GM19023 (cell line): ENCODE results near the gene RCN2.
"Not testable (repeated sequence)": the region's sequence is repeated elsewhere in the genome, so short reads cannot be mapped to it uniquely, and the experiment has no call there.

Experiments used
- ATAC-seq: cut with Tn5 transposase; IDR thresholded peaks from one replicate; pipeline ENCODE4 v1.9.1; 2021; ENCODE audit warnings: mild to moderate bottlenecking, moderate library complexity; ENCODE audit not compliant: unreplicated experiment

The RCN2 gene, protein sequence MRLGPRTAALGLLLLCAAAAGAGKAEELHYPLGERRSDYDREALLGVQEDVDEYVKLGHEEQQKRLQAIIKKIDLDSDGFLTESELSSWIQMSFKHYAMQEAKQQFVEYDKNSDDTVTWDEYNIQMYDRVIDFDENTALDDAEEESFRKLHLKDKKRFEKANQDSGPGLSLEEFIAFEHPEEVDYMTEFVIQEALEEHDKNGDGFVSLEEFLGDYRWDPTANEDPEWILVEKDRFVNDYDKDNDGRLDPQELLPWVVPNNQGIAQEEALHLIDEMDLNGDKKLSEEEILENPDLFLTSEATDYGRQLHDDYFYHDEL

DNA sequence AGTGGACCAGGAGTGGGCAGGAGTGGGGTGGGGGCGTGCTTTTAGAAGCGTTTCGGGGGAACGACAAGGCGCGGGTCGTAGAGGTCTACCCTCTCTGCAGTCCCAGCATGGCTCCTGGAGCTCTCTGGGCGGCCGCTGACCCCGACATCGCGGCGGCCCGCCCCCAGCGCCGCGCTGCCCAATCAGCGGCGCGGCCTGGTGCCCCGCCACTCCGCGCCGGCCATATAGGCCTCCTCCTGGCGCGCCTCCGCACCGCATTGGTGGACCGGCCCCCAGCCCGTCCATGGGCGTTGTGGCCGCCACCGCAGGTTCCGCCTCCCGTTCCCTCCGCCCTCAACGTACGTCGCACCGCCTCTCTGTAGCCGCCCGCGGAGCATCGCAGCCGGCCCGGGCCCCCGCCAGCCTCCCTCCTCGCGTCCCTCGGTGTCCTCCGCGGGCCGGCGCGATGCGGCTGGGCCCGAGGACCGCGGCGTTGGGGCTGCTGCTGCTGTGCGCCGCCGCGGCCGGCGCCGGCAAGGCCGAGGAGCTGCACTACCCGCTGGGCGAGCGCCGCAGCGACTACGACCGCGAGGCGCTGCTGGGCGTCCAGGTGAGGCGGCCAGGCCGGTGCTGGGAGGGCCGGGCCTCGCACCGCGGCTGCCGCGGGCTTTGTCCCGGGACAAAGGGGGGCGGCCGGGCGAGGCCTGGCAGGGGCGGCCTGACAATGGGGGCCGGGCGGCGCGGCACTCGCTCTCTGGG, at the start of gene RCN2:
Gene RCN2, plus strand, starts transcription at position 353 of the 738 bp plus-strand sequence. Its CDS starts 93 bp downstream, at position 446.
- peak; percentile 99 for ATAC-seq

DNA sequence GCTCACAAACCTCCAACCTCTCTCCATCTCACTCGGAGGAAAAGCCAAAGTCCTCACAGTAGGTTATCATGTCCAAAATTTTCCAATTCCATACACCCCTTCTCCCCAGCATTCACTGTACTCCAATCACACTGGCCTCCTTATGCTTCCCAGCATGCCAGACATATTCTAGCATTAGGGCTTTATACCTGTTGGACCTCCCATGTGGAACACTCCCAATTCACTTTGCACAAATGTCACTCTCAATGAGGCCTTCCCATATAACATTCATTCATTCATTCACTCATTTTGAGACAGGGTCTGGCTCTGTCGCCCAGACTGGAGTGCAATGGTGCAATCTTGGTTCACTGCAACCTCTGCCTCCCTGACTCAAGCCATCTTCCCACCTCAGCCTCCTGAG, 46.3 kb upstream of the RCN2 start:
- ATAC-seq = no peak

DNA sequence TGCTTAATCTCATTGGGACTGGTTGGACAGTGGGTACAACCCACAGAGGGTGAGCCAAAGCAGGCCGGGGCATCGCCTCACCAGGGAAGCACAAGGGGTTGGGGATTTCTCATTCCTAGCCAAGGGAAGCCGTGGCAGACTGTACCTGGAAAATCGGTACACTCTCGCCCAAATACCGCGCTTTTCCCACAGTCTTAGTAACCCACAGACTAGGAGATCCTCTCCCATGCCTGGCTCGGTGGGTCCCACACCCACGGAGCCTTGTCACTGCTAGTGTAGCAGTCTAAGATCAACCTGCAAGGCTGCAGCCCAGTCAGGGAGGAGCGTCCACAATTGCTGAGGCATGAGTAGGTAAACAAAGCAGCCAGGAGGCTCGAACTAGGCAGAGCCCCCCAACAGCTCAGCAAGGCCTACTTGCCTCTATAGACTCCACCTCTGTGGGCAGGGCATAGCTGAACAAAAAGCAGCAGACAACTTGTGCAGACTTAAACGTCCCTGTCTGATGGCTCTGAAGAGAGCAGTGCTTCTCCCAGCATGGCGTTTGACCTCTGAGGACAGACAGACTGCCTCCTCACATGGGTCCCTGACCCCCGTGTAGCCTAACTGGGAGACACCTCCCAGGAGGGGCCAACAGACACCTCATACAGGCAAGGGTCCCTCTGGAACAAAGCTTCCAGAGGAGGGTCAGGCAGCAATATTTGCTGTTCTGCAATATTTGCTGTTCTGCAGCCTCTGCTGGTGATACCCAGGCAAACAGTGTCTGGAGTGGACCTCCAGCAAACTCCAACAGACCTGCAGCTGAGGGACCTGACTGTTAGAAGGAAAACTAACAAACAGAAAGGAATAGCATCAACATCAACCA, 44.0 kb upstream of the RCN2 start:
- not testable (repeated sequence) for ATAC-seq

DNA sequence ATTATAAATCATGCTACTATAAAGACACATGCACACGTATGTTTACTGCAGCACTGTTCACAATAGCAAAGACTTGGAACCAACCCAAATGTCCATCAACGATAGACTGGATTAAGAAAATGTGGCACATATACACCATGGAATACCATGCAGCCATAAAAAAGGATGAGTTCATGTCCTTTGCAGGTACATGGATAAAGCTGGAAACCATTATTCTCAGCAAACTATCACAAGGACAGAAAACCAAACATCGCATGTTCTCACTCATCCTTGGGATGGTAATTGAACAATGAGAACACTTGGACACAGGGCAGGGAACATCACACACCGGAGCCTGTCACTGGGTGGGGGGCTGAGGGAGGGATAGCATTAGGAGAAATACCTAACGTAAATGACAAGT, 38.7 kb upstream of the RCN2 start:
- not testable (repeated sequence) for ATAC-seq

DNA sequence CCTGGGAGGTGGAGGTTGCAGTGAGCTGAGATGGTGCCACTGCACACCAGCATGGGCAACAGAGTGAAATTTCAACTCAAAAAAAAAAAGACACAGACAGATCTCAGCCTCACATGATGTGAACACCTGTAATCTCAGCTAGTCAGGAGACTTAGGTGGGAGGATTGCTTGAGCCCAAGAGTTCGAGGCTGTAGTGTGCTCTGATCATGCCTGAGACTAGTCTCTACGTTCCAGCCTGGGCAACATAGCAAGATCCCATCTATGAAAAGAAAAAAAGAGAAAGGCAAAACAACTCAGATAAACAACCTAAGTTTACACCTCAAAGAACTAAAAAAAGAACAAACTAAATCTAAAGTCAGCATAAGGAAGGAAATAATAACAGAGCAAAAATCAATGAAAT, 37.4 kb upstream of the RCN2 start:
- ATAC-seq = no peak

DNA sequence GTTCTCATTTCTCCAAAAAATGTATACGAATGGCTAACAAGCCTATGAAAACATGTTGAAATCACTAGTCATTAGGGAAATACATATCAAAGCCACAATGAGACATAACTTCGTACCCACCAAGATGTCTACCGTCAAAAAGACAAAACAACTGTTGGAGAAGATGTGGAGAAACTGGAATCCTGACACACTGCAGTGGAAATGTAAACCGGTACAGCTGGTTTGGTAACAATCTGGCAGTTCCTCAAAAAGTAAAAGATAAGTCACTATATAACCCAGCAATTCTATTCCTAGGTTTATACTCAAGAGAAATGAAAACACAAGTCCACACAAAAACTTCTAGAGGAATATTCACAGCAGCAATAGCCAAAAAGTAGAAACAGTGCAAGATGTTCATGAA, 33.4 kb upstream of the RCN2 start:
- ATAC-seq = no peak

DNA sequence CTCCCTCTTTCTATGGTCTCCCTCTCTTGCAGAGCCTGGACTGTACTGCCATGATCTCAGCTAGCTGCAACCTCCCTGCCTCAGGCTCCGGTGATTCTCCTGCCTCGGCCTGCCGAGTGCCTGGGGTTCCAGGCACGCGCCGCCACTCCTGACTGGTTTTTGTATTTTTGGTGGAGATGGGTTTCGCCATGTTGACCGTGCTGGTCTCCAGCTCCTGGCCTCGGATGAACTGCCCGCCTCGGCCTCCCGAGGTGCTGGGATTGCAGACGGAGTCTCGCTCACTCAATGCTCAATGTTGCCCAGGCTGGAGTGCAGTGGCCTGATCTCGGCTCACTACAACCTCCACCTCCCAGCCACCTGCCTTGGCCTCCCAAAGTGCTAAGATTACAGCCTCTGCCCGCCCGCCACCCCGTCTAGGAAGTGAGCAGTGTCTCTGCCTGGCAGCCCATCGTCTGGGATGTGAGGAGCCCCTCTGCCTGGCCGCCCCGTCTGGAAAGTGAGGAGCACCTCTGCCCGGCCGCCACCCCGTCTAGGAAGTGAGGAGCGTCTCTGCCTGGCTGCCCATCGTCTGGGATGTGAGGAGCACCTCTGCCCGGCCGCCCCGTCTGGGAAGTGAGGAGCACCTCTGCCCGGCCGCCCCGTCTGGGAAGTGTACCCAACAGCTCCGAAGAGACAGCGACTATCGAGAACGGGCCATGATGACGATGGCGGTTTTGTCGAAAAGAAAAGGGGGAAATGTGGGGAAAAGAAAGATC, 32.2 kb upstream of the RCN2 start:
- ATAC-seq = not testable (repeated sequence)

DNA sequence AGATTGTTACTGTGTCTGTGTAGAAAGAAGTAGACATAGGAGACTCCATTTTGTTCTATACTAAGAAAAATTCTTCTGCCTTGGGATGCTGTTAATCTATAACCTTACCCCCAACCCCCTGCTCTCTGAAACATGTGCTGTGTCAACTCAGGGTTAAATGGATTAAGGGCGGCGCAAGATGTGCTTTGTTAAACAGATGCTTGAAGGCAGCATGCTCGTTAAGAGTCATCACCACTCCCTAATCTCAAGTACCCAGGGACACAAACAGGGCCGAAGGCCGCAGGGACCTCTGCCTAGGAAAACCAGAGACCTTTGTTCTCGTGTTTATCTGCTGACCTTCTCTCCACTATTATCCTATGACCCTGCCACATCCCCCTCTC, 31.6 kb upstream of the RCN2 start:
- not testable (repeated sequence) for ATAC-seq

DNA sequence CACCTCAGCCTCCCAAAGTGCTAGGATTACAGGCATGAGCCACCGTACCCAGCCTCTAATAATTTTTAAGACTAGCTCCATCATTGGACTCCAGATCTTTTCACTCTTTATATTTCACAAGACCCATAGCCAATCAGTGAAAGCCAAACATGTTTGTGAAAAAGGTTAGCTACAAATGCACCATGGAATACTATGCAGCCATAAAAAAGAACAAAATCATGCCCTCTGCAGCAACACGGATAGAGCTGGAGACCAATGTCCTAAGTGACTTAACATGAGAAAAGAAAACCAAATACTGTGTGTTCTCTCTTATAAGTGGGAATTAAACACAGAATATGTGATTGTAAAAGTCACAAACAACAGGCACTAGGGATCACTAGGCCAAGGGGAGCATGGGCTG, 29.6 kb upstream of the RCN2 start:
- ATAC-seq = no peak

DNA sequence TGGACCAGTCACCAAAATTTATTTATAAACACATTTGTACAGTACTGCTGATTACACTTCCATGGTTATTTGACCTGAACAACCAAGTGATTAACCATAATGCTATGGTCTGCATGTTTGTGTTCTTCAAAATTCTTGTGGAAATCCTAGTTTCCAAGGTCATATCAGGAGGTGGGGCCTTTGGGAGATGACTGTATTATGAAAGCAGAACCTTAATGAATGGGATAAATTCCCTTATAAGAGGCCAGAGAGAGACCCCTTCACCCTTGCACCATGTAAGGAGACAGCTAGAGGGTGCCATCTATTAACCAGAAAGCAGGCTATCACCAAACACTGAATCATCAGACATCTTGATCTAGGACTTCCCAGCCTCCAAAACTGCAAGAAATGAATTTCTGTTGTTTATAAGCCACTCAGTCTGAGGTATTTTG, 28.3 kb upstream of the RCN2 start:
- no peak for ATAC-seq

DNA sequence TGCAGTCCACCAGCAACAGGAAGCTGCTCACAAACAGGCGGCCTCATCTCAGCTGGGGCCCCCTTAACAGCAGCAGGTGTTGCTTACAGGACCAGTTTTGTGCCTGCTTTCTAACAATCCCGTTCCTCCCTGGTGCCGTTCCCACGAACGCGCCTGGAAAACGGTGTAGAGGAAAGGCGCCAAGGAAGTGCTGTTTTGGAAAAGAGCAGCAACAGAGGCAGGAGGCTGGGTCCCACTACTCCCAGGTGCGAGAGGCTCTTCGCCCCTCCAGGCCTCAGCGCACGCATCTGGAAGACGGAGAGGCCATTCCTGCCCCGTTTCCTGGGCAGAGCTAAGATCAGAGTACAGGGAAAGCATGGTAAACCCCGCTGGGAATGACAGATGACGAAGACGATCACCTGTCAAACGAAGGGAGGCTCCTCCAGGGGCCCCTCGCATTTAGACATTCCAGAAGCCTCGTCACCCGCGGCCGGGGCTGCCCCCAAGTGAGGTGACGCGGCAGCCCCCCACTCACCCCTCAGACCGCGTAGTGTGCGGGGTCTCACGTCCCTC, 27.0 kb upstream of the RCN2 start:
- no peak for ATAC-seq

DNA sequence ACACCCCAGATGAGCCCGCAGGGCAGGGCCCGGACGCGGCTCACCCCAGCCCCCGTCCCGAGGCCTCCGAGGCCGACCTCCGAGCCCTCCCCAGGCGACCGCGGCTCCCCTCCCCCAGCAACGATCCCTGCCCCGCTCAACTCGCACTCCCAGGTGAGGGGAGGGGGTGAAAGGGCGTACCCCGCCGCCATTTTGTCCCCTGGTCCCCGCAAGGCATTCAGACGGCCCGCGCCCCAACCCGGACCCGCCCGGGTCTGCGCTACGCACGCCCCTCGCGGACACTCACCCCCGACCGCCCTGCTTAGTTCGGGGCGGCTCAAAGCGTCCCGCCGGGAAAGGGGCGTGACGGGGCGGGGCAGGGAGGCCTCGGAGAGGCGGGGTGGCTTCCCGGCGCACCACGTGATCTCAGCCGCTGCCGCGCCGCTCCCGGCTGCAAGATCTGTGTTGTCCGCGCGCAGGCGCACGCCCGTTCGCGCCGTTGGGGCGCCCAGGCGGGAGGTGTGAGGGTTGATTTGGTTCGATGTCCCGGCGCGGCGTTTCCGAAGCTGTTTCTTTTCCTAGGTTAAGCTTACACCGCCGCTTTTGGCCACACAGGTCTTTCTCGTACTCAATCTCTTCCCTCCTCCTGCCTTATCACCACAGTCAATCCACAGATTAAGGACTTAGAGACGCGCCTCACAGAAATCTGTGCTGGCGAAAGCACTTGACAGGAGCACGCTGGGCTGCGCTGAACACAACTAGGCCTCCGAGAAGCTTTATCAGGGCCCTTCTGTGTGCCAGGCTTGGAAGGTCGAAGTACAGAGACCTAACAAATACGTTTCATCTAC, 26.3 kb upstream of the RCN2 start, which contains the start of gene SCAPER:
Gene SCAPER, minus strand, starts transcription at position 328 of the 827 bp plus-strand sequence. CDS start 21,523 bp downstream, outside the sequence.
- peak; percentile 80 for ATAC-seq

DNA sequence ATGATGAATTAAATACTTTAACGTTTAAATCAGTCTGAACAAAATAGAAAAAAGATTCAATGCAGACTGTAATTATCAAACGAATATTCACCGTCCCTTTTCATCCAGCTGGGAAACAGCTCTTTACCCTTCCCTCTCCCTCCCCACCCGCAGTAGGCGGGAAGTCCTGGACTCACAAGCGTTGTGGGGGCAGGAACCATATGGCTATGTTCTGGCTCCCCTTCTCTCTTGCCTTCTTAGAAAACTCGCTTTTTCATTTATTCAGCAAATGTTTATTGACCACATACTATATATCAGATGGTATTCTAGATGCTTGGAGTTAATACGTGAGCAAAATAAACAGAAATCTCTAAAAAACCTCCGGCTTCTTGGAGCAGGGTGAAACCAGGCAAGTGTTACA, 25.7 kb upstream of the RCN2 start:
- ATAC-seq = no peak

DNA sequence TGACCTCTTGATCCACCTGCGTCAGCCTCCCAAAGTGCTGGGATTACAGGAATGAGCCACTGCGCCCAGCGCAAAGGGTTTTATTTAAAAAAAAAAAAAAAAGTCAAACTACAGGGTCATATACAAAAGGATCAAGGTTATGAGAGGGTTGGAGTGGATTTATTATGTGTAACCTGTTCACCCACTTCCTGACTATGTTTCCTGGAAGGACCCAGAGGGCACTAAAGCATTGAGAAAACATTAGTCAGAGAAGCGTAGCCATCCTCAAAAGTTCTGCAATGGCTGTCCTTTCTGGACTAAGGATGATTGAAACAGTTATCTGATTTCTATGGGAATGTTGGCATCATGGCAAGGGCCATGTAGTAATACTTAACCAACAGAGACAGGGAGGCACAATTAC, 19.1 kb upstream of the RCN2 start:
- no peak for ATAC-seq

DNA sequence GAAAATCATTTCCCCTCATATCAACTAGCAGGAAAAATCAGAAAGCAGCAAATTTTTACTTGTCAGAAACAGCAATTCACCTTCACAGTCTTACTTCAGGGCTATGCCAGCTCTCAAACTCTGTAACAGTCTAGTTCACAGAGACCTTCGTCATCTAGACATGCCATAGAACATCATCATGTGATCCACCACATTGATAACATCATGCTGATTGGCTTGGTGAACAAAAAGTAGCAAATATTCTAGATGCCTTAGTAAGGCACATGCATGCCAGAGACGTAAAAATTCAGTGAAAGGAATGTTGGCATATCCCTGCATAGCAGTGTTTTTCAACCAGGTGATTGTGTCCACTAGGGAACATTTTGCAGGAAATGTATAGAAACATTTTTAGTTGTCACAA, 17.8 kb upstream of the RCN2 start:
- ATAC-seq = no peak

DNA sequence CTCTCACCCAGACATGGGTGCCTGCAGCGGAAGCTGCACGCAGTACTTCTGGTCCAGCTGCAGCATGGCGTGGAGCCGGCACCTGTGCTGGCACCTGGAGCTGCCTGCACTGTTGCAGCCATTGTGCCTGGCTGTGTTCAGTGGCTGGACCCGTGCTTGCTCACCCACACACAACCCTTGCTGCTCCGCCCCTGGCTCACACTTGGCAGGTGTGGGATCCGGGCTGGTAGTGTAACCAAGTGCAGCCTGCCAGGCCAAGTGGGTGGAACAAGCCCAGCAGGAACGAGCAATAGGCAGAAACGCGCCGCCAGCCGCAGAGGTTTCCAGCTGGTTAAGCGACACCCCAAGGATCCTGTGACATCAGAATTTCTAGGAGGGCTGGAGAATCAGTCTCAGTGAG, 15.2 kb upstream of the RCN2 start:
- no peak for ATAC-seq

DNA sequence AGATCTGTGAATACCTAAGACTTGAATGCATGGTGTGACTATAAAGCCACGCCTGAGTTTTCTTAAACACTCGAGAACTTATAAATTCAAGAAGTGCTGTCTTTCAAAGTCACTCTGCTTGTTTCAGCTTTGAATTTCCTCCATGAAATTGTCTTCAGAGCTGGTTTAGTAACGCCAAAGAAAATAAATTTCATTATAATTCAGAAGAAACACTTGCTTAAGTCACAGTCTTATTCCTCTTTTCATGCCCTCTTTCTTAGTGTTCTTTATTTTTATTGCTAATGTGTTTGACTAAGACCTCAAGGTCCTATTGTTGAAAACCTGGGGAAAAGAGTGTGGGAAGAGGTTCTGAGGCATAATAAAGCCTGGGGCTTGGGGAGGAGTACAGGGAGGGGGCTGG, 3.3 kb upstream of the RCN2 start:
- no peak for ATAC-seq

DNA sequence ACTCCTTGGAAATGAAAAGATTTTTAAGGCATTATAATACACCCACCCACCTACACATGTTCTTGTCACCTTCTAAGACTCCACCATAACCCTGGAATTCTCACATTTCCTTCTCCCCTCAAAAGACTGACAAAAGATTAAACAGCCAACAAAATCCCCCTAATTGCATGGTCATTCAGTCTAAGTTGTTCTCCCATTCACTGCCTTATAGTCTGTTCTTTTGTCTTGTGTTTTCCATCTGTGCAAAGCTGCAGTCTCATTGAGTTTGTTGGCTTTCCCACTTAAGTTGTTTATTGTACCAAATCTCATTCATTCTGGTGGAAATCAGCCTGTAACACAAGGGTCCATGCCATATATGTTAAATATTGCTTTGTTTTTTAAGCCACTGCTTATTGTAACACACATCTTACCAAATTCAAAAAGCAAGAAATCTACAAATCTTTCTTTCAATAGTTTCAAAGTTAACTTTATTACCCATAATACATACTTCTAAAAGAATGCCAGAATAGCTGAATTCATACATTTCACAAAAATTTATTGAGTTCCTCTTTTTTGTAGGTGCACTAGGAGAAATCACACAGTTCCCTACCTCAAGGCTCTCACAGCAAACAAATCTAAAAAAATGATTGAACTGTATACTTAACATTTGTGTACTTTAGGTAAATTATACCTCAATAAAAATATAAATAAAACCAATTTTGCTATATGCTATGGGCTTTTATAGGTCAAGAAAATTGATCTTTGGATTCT, 2.4 kb upstream of the RCN2 start:
- ATAC-seq = no peak
